PC-9 (cell line): ENCODE data around the gene DCLK3. TPM values are rescaled to one million over a fixed set of nuclear protein-coding genes. Genes with fewer than 3 reads are reported as not detected.

Experiments used
- BruUV-seq: library from RNA; stranded (reverse); fragments of 400-500 nt; replicated peaks from 2 replicates; lab custom pipeline; 2021; lab: Mats Ljungman, UMichigan
- CTCF ChIA-PET: fragments of 300-600 bp; sonication (Branson Sonifier 250); formaldehyde crosslinking; loops from one replicate; lab custom pipeline; 2022; ENCODE audit warnings: antibody characterized with exemption; lab: Charles Lee
- POLR2A ChIA-PET: fragments of 300-600 bp; sonication (Branson Sonifier 250); formaldehyde crosslinking; loops from one replicate; lab custom pipeline; 2022; ENCODE audit warnings: antibody characterized with exemption; ENCODE audit not compliant: unreplicated experiment; lab: Charles Lee
- DNase-seq, 2 experiments: peaks; one replicate each; pipeline versions ENCODE4 v3.0.0 to v3.0.0-alpha.2; 2015 to 2022; ENCODE audit warnings: mixed read lengths in 1 of 2
- H2AFZ ChIP-seq: fragments of 200-600 bp; sonication (generic); 2 replicates; pipeline ENCODE4 v1.8.1; 2017; ENCODE audit warnings: antibody characterized with exemption
- H3F3A ChIP-seq: fragments of 200-600 bp; sonication (generic); 2 replicates; pipeline ENCODE4 v1.8.1; 2017; ENCODE audit warnings: antibody characterized with exemption, mild to moderate bottlenecking, low read depth; ENCODE audit not compliant: insufficient read depth
- H3K27ac ChIP-seq: fragments of 200-600 bp; sonication (generic); 2 replicates; pipeline ENCODE4 v1.6.1; 2016; ENCODE audit warnings: mixed run types
- H3K27me3 ChIP-seq: fragments of 200-600 bp; sonication (generic); 2 replicates; pipeline ENCODE4 v1.6.1; 2016; ENCODE audit warnings: low read depth, mixed run types; ENCODE audit not compliant: insufficient read depth
- H3K36me3 ChIP-seq: fragments of 200-600 bp; sonication (generic); 2 replicates; pipeline ENCODE4 v1.6.1; 2016; ENCODE audit warnings: low read depth, mixed run types
- H3K4me1 ChIP-seq: fragments of 200-600 bp; sonication (generic); replicated peaks from 2 replicates; pipeline ENCODE4 v1.6.1; 2016; ENCODE audit warnings: mixed run types; ENCODE audit not compliant: insufficient read depth
- H3K4me2 ChIP-seq: fragments of 200-600 bp; sonication (generic); 2 replicates; pipeline ENCODE4 v1.6.1; 2017; ENCODE audit warnings: mixed run types
- H3K4me3 ChIP-seq: fragments of 200-600 bp; sonication (generic); 2 replicates; pipeline ENCODE4 v1.6.1; 2016; ENCODE audit warnings: mixed run types
- H3K79me2 ChIP-seq: fragments of 200-600 bp; sonication (generic); 2 replicates; pipeline ENCODE4 v1.6.1; 2017; ENCODE audit warnings: low read depth, mixed run types
- H3K9me2 ChIP-seq: fragments of 200-600 bp; sonication (generic); 2 replicates; pipeline ENCODE4 v1.8.1; 2017; ENCODE audit warnings: mild to moderate bottlenecking; ENCODE audit not compliant: insufficient read depth
- H3K9me3 ChIP-seq: fragments of 200-600 bp; sonication (generic); 2 replicates; pipeline ENCODE4 v1.8.1; 2016; ENCODE audit warnings: low read depth; ENCODE audit not compliant: insufficient read depth
- H4K20me1 ChIP-seq: fragments of 200-600 bp; sonication (generic); 2 replicates; pipeline ENCODE4 v1.8.1; 2017; ENCODE audit not compliant: insufficient read depth
- CTCF ChIP-seq: fragments of 200-600 bp; sonication (generic); conservative IDR thresholded peaks from 2 replicates; pipeline ENCODE4 v1.6.1; 2017; ENCODE audit warnings: mixed run types, antibody characterized with exemption, mild to moderate bottlenecking, moderate library complexity
- EZH2 ChIP-seq: fragments of 200-600 bp; sonication (generic); IDR thresholded peaks from 2 replicates; pipeline ENCODE4 v1.8.0; 2017; ENCODE audit warnings: antibody characterized with exemption, low read depth
- intact Hi-C: fragments of 100-400 bp; cut with micrococcal nuclease; formaldehyde crosslinking; loops from one replicate; pipeline ENCODE4 v1.10.0; 2022; ENCODE audit not compliant: unreplicated experiment
- total RNA-seq: library from RNA; stranded (reverse); gene quantifications from 2 replicates; pipeline ENCODE4 v1.2.3, GENCODE V29; 2021

Gene DCLK3
- total RNA-seq, 1 experiment from 2014 or later, result not detected

- no peak overlapping the region for H2AFZ ChIP-seq
- H3K27me3 ChIP-seq, result no peaks in the 10 kb centered on the region
- H3K9me2 ChIP-seq, result no peaks in the 10 kb centered on the region
- no peaks in the 10 kb centered on the region for H3K4me1 ChIP-seq
- POLR2A ChIA-PET, result no interaction called here
- TF ChIP-seq CTCF (no peak), EZH2 (no peak)
- no TSS peak for BruUV-seq
- H3K36me3 ChIP-seq, result no peaks in the 10 kb centered on the region
- H4K20me1 ChIP-seq, result no peaks in the 10 kb centered on the region
- H3F3A ChIP-seq, result no peaks in the 10 kb centered on the region
- no peaks in the 10 kb centered on the region for H3K79me2 ChIP-seq
- H3K27ac ChIP-seq, result no peak overlapping the region
- no peak for DNase-seq
- intact Hi-C loops, result no loop called here
- H3K4me2 ChIP-seq, result no peak overlapping the region
- no peaks in the 10 kb centered on the region for H3K9me3 ChIP-seq
- CTCF ChIA-PET, result no interaction called here
- H3K4me3 ChIP-seq, result no peak overlapping the region
These were observed 12.1 kb upstream of the DCLK3 start for GRCh38 chr3:36776436-36776835.

- no peaks in the 10 kb centered on the region for H3F3A ChIP-seq
- no TSS peak for BruUV-seq
- no peaks in the 10 kb centered on the region for H3K9me2 ChIP-seq
- H3K4me2 ChIP-seq, result no peak overlapping the region
- no peaks in the 10 kb centered on the region for H3K79me2 ChIP-seq
- no peak overlapping the region for H3K4me3 ChIP-seq
- TF ChIP-seq CTCF (no peak), EZH2 (no peak)
- H2AFZ ChIP-seq, result no peak overlapping the region
- H3K36me3 ChIP-seq, result no peaks in the 10 kb centered on the region
- DNase-seq, result no peak
- H4K20me1 ChIP-seq, result no peaks in the 10 kb centered on the region
- ChIA-PET POLR2A (no interaction called here), CTCF (no interaction called here)
- no peak overlapping the region for H3K27ac ChIP-seq
- intact Hi-C loops, result no loop called here
- no peaks in the 10 kb centered on the region for H3K9me3 ChIP-seq
- no peaks in the 10 kb centered on the region for H3K27me3 ChIP-seq
- H3K4me1 ChIP-seq, result no peaks in the 10 kb centered on the region
These were observed 9.7 kb upstream of the DCLK3 start for GRCh38 chr3:36774052-36774451.

GRCh38 chr3:36771931-36772330 lies 7.6 kb upstream of the DCLK3 start:
- ChIA-PET POLR2A (no interaction called here), CTCF (no interaction called here)
- intact Hi-C loops, result no loop called here
- BruUV-seq, result no TSS peak
- no peaks in the 10 kb centered on the region for H3K4me1 ChIP-seq
- H3F3A ChIP-seq, result no peaks in the 10 kb centered on the region
- no peaks in the 10 kb centered on the region for H3K9me2 ChIP-seq
- H3K79me2 ChIP-seq, result no peaks in the 10 kb centered on the region
- TF ChIP-seq EZH2 (no peak), CTCF (no peak)
- no peaks in the 10 kb centered on the region for H4K20me1 ChIP-seq
- H3K4me2 ChIP-seq, result no peak overlapping the region
- no peak for DNase-seq
- H3K27me3 ChIP-seq, result 0 out of 2 replicates have a peak, but pooled peaks cover 5% of the 10 kb centered on the region
- no peak overlapping the region for H3K27ac ChIP-seq
- no peak overlapping the region for H3K4me3 ChIP-seq
- no peak overlapping the region for H2AFZ ChIP-seq
- H3K9me3 ChIP-seq, result no peaks in the 10 kb centered on the region
- H3K36me3 ChIP-seq, result no peaks in the 10 kb centered on the region
